Brain microvascular endothelial cell (primary cell): ENCODE data around the gene TYW1B.
"Not testable (repeated sequence)": the region's sequence is repeated elsewhere in the genome, so short reads cannot be mapped to it uniquely, and the experiment has no call there.

Source experiments
- DNase-seq: peaks from one replicate; pipeline ENCODE4 v3.0.0-alpha.2; 2020
- H3K27ac ChIP-seq: fragments of 250-450 bp; sonication (Bioruptor Pico); 2 replicates; pipeline ENCODE4 v1.5.1; 2020; ENCODE audit warnings: mild to moderate bottlenecking, moderate library complexity
- H3K27me3 ChIP-seq: fragments of 250-450 bp; sonication (Bioruptor Pico); replicated peaks from 2 replicates; pipeline ENCODE4 v1.5.1; 2020; ENCODE audit warnings: mild to moderate bottlenecking
- H3K36me3 ChIP-seq: fragments of 250-450 bp; sonication (Bioruptor Pico); replicated peaks from 2 replicates; pipeline ENCODE4 v1.5.1; 2020; ENCODE audit warnings: mild to moderate bottlenecking
- H3K4me3 ChIP-seq: 2 replicates; pipeline ENCODE4 v1.5.1; 2011; ENCODE audit warnings: low read depth, mild to moderate bottlenecking, control low read depth, low read length, moderate library complexity
- in situ Hi-C: cut with HindIII; loops from 2 replicates; pipeline ENCODE4 v1.10.0; 2017; ENCODE audit warnings: low sequenced_read_pairs, low pct_ligation_motif_present
- TF ChIP-seq, protein P1 (sequence below): IDR thresholded peaks from 2 replicates; pipeline ENCODE4 v1.5.1; 2011; ENCODE audit warnings: low read depth, mild to moderate bottlenecking, moderate library complexity, low read length, control low read depth, inconsistent platforms; ENCODE audit errors: missing control alignments

The TYW1B gene

DNA sequence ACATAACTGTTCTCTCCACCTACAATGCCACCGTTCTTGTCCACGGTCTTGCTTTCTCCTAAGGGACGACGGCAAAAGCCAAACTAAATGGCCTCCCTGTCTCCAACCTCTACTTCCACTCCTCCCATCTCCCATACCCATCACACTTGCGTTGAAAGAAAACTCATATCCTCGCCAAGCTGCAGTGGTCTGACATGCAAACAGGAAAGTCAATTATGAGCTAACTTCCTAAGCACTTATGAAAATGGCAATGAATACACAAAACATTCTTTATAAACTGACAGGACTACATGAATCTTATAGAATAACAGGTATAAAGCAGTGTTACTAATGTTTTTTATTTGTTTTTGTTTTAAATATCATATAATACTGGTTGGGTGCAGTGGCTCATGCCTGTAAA, 46.4 kb downstream of the TYW1B start:
- Histone ChIP-seq H3K27me3 (no peaks in the 10 kb centered on the region), H3K36me3 (no peaks in the 10 kb centered on the region), H3K27ac (no peak overlapping the region), H3K4me3 (no peak overlapping the region)
- no peak for DNase-seq
- TF ChIP-seq, protein P1, sequence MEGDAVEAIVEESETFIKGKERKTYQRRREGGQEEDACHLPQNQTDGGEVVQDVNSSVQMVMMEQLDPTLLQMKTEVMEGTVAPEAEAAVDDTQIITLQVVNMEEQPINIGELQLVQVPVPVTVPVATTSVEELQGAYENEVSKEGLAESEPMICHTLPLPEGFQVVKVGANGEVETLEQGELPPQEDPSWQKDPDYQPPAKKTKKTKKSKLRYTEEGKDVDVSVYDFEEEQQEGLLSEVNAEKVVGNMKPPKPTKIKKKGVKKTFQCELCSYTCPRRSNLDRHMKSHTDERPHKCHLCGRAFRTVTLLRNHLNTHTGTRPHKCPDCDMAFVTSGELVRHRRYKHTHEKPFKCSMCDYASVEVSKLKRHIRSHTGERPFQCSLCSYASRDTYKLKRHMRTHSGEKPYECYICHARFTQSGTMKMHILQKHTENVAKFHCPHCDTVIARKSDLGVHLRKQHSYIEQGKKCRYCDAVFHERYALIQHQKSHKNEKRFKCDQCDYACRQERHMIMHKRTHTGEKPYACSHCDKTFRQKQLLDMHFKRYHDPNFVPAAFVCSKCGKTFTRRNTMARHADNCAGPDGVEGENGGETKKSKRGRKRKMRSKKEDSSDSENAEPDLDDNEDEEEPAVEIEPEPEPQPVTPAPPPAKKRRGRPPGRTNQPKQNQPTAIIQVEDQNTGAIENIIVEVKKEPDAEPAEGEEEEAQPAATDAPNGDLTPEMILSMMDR, result no peak
- in situ Hi-C loops, result no loop called here

DNA sequence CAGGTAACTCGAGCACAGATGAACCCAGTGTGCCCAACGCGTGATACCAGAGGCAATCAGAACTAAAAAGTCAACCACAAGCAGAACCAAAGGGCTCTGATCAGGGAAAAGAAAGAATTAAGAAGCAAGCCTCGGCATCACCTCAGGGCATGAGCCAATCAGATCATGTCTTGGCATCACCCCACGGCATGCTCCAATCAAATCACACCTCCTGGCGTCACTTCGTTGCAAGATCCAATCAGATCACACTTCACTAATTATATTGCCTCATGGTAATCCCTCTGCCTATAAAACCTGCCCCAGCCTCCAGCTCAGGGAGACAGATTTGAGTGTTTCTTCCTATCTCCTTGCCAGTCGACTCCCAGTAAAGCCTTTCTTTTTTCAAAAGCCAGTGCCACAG, 46.8 kb downstream of the TYW1B start:
- TF ChIP-seq, protein P1, result no peak
- H3K4me3 ChIP-seq, result no peak overlapping the region
- DNase-seq, result no peak
- no peaks in the 10 kb centered on the region for H3K27me3 ChIP-seq
- H3K36me3 ChIP-seq, result no peaks in the 10 kb centered on the region
- no peak overlapping the region for H3K27ac ChIP-seq
- in situ Hi-C loops, result no loop called here

DNA sequence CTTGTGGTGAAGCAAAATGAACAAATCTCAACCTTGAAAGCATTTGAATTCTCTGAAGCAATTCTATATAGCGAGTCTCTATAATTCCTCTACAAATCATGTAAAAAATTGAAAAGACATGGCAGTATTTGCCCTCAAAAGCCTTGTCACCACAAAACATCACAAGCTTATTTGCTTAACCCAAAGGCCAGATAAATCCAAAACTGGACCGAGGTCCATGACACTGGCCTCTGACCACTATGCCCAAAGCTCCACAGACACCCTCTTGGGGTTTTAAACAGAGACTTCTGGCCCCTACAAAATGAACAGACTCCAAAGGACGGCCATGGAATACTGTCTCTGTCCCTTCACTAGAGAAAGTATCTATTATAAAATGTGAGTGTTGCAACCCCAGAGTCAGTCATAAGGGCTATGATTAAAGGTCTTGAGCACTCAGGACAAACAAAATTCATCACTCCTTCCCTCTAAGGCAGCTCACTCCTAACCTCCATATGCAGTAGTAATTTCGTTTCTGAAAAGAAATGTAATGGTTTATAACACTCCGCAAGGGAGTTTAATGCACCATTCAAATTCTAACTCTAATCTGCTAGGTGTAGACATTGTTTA, 47.6 kb downstream of the TYW1B start:
- H3K27ac ChIP-seq, H3K4me3 ChIP-seq, DNase-seq, H3K27me3 ChIP-seq, in situ Hi-C loops, H3K36me3 ChIP-seq: not testable (repeated sequence)

DNA sequence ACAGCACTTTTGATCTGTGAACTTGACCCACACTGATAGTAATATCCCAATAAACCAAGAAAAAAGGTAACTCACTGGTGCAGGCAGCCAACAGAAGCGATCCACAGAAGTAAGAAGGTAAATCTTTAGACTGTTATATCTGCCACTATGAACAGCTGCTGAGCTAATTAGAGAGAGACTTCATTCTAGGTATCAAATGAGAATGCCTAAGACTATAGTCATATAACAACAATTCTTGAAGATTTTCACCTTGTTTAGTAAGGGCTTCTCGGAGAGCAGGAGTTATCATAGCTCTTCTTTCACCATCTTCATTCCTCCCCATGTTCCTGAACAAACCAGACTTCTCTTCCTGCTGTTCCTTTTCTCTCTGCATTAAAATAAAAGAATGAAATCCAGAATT, 50.8 kb downstream of the TYW1B start:
- H3K4me3 ChIP-seq, DNase-seq, H3K27ac ChIP-seq, H3K27me3 ChIP-seq, H3K36me3 ChIP-seq, in situ Hi-C loops: not testable (repeated sequence)

DNA sequence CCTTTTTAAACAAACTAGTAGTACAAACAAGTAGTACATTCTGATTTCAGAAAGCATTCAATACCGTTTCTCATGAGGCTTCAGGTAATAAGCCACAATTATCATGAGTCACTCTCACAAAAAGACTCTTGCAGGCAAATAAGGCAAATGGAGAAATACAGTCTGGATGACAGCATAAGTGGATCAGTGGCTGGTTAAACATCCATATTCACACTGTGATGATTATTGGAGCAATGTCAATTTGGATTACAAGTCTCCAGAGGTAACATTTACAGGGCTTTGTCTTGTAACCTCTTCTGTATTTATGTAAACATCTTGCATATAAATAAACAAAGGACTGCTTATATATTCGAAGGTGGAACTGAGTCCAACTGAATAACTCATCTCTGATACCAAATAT, 55.4 kb downstream of the TYW1B start:
- H3K4me3 ChIP-seq, H3K27ac ChIP-seq, H3K27me3 ChIP-seq, in situ Hi-C loops, DNase-seq, H3K36me3 ChIP-seq: not testable (repeated sequence)

DNA sequence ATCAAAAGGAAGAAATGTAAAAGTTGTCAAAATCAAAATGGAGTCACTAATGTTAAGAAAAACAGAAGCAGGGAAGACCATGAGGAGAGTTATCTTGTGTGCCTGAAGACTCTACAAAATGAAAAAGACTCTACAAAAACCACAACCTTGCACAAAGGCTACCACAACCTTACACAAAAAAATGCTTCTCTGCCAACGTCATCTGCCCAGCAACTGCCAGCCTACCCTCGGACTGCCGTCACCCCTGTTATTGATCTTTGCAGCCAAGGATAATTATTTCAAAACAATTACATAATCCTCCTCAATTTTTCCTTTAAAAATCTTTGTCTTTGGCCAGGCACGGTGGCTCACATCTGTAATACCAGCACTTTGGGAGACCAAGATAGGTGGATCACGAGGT, 61.0 kb downstream of the TYW1B start:
- H3K36me3 ChIP-seq, in situ Hi-C loops, H3K4me3 ChIP-seq, DNase-seq, H3K27me3 ChIP-seq, H3K27ac ChIP-seq: not testable (repeated sequence)

DNA sequence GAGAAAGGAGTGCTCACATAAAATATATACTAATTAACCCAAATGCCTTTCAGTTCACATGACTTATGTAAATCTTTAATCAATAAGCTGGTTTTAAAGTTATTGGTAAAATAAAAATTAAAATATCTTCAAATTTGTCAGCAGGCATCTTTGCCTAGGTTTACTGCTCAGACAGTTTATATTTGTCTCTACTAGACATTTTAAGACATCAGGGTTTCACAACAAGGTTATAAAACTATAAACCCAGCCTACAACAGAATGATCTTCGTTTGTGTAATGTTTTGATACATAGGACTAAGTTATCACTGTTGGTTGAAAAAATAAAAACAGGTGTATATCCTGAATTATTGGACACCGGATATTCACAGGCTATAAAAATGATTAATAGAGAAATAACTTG, 67.4 kb downstream of the TYW1B start:
- no peak overlapping the region for H3K27ac ChIP-seq
- in situ Hi-C loops, result no loop called here
- TF ChIP-seq, protein P1, result no peak
- H3K27me3 ChIP-seq, result no peaks in the 10 kb centered on the region
- no peaks in the 10 kb centered on the region for H3K36me3 ChIP-seq
- H3K4me3 ChIP-seq, result no peak overlapping the region
- DNase-seq, result no peak

DNA sequence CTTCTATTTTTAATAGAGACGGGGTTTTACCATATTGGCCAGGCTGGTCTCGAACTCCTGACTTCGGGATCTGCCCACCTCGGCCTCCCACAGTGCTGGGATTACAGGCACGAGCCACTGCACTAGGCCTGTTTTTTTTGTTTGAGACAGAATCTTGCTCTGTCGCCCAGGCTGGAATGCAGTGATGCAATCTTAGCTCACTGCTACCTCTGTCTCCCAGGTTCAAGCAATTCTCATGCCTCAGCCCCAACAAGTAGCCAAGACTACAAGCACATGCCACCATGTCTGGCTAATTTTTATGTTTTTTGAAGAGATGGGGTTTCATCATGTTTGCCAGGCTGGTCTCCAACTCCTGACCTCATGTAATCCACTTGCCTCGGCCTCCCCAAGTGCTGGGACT, 73.7 kb downstream of the TYW1B start:
- Histone ChIP-seq H3K27ac (no peak overlapping the region), H3K4me3 (no peak overlapping the region), H3K36me3 (no peaks in the 10 kb centered on the region), H3K27me3 (no peaks in the 10 kb centered on the region)
- DNase-seq, result peak; percentile 37
- TF ChIP-seq, protein P1, result no peak
- in situ Hi-C loops, result no loop called here
